ENCODE measurements around the gene D2HGDH.

The D2HGDH gene

DNA sequence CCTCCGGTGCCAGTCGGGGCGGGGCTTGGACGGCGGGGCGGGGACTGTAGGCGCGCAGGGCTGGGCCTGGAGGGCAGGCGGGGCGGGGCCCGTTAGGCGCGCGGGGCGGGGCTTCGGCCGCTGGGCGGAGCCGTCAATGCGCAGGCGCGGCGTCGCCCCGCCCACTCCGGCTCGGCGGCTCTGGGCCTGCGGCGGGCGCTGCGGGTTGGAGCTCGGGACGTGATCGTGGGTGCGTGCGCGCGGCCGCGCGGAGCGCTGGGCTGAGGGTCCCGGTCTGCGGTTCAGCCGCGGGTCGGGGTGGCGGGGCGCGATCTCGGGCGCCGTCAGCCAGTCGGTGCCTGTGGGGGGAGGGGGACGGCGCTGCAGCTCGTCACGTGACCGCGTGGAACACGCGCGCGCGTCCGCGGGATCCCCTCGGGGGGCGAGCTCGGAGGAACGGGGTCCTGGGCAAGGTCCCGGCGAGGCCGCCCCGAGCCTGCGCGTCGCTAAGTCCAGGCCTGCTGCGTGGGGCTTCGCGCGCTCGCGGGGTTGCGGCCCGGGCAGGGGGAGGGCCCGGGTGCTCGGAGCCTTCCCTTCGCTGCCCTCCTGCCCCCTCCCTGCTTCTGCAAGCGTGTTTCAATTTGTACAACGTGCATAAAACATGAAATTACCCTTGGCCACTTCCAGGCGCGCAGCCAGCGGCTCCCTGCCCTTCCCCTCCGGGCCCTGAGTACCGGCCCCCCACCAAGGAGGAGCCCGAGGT lies at the start of gene D2HGDH:
Gene D2HGDH (plus strand): TSS at position 164 of the 742 bp plus-strand sequence. CDS start 595 bp downstream, outside the sequence.
- peak; percentile 92 for DNase-seq (ENCODE audit: low spot score)

GRCh38 chr2:241686324-241686649 lies 48.1 kb upstream of the D2HGDH start:
- DNase-seq (ENCODE audit: low spot score), result no peak

DNA sequence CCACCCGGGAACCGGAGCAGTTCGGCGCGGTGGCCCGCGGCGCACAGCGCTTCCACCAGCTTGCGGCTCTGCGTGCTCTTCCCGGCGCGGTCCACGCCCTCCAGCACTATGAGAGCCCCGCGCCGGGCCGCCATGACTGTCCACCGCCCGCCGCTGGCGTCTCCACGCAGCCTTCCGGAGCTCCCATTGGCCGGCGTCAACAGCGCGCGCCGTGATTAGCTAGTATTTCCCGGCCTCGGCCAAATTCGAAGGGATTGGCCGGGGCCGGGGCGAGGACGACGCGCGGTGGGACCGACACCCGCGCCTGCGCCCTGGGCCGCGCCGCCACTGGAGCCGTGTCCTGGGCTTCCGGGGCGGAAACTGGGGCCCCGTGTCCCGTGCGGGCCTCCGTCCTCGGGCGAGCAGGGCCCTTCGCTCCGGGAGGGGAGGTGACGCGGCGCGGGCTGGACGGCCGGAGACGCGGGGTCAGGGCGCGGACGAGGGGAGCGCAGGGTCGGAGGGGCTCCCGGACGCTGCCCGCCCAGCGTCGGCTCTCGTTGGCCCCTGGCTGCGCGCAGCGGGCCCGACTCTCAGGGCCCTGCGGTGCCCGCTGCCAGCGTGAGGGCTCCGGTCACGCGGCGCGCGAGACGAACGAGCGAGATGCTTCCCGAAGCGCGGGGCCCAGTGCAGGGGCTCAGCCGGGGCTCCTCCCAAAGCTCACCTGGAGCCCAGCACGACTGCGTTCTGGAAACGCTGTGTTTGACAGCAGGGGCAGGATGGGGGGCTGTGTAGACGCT lies 47.6 kb upstream of the D2HGDH start, which contains the start of gene DTYMK:
Gene DTYMK (minus strand): TSS at position 166 of the 776 bp plus-strand sequence. CDS start 32 bp downstream, at position 134.
- DNase-seq (ENCODE audit: low spot score), result peak; percentile 99

GRCh38 chr2:241689306-241689705 lies 45.1 kb upstream of the D2HGDH start:
- no peak for DNase-seq (ENCODE audit: low spot score)

DNA sequence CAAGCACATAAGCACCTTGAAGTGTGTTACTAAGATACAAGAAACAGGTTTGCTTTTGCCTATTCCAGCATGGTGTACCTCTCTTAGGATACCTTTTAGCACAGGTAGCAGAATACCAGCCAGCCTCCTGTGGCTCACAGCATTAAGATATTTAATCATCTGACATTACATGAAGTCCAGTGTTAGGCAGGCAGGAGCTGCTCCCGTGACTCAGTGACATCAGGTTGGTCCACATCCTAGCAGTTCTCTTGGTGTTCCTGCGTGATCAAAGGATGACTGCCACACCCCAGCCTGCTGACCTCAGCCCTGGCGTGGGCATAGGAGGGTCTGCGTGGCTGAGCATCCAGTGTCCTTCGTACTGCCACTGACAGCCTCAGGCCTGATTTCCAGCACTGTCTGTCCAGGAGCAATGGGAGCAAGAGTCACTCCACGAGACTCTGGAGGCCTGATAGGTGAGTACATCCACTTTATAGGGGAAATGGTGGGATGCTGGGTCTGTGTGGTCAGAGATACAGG lies 44.2 kb upstream of the D2HGDH start:
- DNase-seq (ENCODE audit: low spot score), result no peak

GRCh38 chr2:241692448-241692847 lies 42.0 kb upstream of the D2HGDH start:
- DNase-seq (ENCODE audit: low spot score), result peak; percentile 38

- DNase-seq (ENCODE audit: low spot score), result no peak
Measured at GRCh38 chr2:241695651-241696050, 38.8 kb upstream of the D2HGDH start.

DNA sequence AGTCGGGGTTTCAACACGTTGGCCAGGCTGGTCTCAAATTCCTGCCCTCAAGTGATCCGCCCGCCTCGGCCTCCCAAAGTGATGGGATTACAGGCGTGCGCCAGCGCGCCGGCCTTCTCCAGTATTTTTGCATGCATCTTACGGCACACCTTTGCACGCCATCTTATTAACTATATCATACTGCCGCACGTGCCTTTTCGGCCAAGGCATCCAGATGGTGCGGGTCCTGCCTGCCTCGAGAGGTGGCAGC lies 33.4 kb upstream of the D2HGDH start:
- no peak for DNase-seq (ENCODE audit: low spot score)

GRCh38 chr2:241701399-241702154 lies 32.9 kb upstream of the D2HGDH start, which contains the start of gene ING5:
TSS of gene ING5 (plus strand) at chr2:241702039. CDS start at chr2:241702066, 27 bp downstream.
- peak; percentile 84 for DNase-seq (ENCODE audit: low spot score)

DNA sequence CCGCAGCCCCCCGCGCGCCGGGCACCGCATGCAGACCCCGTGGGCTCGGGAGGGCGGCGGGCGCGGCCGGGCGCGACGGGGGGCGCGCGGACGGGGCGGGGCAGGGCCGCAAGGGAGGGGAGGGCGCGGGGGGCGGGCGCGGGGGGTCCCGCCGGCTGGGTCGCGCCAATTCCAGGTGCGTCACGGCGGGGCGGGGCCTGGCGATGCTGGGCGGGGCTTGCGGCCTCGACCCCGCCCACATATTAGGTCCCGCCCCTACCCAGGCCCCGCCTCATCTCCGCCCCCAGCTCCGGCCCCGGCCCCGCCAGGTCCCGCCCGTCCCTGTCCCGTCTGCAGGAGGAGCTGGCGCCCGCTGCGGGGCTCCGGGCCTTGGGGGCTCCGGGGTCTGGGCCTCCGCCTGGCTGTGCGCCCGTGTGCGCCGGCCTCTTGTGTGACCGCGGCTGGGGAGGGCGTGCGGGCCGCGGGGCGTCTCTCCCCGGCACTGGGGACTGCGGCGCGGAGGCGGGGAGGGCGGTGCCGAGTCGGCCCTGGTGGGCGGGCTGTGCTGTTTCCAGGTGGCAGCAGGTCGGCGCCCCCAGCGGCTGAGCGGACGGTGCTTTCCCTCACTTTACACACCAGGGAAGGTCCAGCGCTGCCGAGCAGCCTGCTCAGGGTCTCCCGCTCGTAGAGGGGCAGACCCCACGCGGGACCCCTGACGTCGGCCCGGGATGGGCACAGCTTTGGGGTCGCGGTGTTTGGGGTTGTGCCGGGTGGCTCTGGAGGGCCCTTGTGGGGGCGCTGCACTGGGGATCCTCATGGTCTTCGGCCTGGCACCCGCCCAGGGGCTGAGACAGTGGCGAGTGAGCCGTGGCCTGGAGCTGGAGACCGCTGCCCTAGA lies 32.0 kb upstream of the D2HGDH start:
- DNase-seq (ENCODE audit: low spot score), result peak; percentile 82

- DNase-seq (ENCODE audit: low spot score), result peak; percentile 58
Measured at GRCh38 chr2:241703032-241703604, 31.3 kb upstream of the D2HGDH start.

DNA sequence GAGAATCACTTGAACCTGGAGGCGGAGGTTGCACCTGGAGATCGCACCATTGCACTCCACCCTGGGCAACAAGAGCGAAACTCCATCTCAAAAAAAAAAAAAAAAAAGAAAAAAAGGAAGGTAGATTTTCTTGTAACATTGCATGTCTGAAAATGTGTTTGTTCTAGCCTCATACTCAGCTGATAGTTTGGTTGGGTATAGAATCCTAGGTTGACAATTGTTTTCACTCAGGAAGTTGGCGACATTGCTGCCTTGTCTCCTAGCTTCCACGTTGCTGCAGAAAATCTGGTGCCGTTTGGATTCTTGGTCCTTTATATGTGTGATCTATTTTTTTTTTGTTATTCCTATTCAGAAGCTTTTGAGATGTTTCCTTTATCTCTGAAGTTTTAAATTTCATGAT lies 27.9 kb upstream of the D2HGDH start:
- no peak for DNase-seq (ENCODE audit: low spot score)

DNA sequence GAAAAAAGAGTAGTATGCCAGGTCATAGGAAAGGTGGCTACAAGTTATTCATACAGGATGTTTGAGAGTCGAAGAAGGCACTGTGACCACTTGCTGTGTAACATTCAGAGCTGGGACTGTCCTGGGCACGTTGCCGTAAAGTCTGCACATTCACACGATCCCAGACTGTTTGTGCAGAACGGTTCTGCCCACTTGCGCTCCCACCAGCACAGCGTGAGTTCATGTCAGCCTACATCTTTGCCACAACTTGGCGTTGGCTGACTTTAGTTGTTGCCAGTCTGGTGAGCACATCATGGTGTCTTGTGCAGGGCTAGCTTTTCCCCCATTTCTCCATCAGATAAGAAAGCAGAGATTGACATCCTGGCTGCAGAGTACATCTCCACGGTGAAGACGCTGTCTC lies 25.6 kb upstream of the D2HGDH start:
- DNase-seq (ENCODE audit: low spot score), result no peak

DNA sequence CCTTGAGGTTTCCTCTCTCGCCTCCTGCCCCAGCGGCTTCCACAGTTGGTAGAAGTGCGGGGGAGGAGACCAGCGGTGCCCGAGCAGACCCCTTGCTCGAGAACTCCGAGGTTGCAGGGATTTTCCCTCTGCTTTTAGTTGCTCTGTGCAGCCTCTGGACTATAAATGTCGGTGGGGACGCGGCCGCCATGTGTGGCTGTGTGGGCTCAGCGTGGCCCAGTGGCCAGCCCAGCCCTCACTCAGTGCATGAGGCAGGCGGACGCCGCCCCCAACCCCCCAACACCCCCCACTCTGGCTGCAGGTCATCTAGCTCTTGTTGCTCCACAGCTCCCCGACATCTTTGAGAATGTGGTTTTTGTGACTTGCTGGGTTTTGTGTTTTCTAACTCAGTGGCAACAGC lies 15.3 kb upstream of the D2HGDH start:
- DNase-seq (ENCODE audit: low spot score), result no peak

- no peak for DNase-seq (ENCODE audit: low spot score)
Measured at GRCh38 chr2:241720099-241720498, 14.3 kb upstream of the D2HGDH start.

DNA sequence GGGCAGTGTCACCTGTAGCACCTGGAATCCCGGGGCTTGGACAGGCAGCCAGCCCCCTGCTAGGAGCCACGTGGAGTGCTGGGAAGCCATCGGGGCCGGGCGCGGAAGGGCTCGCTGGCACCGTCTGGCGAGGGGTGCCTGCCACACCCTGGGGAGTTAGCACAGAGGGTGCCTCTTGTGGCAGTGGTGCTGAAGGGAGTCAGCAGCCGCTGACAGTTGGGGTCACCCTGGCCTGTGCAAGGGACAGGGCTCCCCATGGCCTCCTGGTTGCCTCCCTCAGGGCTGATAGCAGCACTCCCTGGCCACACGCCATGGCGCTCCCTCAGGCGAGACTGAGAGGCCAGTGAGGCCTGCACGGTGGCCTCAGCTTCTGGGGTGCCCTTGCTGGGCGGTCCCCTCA lies 13.9 kb upstream of the D2HGDH start:
- DNase-seq (ENCODE audit: low spot score), result no peak

GRCh38 chr2:241721852-241722251 lies 12.6 kb upstream of the D2HGDH start:
- no peak for DNase-seq (ENCODE audit: low spot score)

- DNase-seq (ENCODE audit: low spot score), result no peak
Measured at GRCh38 chr2:241722896-241723454, 11.5 kb upstream of the D2HGDH start.

DNA sequence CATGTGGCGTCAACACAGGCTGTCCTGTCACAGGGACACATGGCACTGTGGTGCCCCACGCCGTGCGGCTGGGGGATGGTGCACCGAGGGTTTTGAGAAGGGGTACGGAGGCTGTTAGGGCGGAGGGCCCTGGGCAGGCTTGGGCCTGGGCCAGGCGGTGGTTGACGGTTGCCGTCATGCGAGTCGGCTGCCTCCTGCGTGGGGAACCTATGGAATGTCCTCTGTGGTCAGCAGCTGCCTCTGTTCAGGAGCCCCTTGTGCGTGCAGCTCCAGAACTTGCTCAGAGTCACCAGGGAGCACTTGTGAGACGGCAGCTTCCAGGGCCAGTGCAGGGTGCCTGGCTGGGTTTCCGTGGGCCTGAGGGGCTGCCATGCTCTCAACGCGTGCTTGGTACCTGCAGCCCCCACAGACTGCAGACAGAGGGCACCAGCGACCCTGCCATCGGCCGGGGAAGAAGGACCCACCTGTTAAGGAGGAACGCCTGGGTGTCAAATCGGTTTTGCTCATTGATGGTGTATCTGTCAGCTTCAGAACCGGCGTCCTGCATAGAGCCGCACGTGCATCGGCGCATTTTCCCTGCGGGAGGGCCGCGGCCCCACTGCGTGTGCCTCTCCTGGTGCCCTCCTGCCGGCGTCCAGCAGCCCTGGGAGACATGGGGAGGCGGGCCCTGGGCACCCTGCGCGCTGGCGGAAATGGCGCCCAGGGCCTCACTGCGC lies 10.0 kb upstream of the D2HGDH start:
- DNase-seq (ENCODE audit: low spot score), result no peak
